GM18519 (cell line): ENCODE measurements around the gene HLF.

Experiments used
- ATAC-seq: cut with Tn5 transposase; IDR thresholded peaks from one replicate; pipeline ENCODE4 v1.9.1; 2021; ENCODE audit warnings: mild to moderate bottlenecking, moderate library complexity; ENCODE audit not compliant: unreplicated experiment, low FRiP score

The HLF gene

DNA sequence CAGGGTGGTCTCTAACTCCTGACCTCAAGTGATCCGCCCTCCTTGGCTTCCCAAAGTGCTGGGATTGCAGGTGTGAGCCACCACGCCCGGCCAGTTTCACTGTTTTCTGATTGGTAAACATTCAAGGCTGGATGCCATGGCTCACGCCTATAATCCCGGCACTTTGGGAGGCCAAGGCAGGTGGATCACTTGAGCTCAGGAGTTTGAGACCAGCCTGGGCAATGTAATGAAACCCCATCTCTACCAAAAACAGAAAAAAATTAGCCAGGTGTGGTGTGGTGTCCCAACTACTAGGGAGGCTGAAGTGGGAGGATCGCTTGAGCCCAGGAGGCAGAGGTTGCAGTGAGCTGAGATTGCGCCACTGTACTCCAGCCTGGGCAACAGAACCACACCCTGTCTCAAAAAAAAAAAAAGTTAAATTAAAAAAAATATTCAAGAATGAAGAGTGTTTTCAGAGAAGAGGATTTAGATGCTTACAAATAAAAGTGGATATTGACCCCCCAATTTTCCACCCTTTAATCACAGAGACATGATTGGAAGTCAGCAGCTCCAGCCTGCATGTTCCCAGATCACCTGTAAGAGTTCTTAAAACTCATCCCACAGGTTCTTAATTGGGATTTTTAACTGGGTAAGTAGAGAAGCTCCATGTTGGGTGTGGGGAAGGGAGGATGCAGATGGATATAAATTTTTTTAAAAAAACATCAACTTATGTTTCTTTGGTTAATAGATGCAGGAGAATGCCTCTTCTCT is 23.8 kb downstream of the HLF start:
- no peak for ATAC-seq

DNA sequence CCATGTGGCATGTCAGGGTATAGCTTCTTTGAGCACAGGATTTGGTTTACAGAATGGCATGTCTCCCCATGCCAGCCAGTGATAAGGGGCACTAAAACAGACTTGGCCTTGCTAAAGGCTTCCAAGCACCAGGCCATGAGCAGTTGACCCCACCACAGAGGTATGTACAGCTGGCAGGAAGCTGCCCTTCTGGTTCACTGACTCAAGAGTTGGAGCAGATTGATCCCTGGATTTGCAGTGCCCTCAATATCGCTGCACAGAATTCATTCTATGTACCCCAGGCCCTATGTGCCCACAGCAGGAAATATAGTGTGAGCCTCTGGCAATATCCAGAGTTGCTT is 24.3 kb downstream of the HLF start:
- no peak for ATAC-seq

DNA sequence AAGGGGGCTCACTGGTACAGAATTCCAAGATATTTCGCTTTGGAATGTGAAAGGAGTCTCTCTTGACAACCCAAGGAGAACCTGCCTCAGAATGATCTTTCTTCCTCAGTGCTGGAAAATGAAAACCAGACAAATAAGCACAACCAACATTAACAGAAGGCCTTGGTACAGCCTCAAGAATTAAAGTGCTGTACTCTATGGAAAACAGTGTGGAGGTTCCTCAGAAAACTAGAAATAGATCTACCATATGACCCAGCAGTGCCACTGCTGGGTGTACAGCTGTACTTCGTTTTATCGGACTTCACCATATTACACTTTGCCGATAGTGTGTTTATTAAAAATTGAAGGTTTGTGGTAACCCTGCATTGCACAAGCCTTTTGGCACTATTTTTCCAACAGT is 25.2 kb downstream of the HLF start:
- ATAC-seq: no peak

DNA sequence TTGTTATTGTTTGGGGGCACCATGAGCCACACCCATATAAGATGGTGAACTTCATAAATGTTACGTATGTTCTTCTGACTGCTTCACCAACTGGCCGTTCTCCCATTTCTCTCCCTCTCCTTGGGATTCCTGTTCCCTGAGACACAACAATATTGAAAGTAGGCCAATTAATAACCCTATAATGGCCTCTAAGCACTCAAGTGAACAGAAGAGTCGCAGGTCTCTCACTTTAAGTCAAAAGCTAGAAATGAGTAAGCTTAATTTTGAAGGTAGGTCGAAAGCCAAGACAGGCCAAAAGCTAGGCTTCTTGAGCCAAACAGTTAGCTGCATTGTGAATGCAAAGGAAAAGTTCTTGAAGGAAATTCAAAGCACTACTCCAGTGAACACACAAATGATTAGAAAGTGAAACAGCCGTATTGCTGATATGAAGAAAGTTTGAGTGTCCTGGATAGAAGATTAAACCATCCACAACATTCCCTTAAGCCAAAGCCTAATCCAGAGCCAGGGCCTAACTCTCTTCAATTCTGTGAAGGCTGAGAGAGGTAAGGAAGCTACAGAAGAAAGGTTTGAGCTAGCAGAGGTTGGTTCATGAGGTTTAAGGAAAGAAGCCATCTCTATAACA is 25.8 kb downstream of the HLF start:
- ATAC-seq: no peak

DNA sequence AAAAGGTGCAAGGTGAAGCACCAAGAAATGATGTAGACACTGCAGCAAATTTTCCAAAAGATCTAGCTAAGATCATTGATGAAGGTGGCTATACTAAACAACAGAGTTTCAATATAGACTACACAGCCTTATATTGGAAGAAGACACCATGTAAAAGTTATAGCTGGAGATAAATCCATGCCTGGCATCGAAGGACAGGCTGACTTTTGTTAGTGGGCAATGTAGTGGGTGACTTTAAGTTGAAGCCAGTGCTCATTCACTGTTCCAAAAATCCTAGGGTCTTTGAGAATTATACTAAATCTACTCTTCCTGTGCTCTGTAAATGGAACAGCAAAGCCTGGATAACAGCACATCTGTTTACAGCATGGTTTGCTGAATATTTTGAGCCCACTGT is 26.4 kb downstream of the HLF start:
- no peak for ATAC-seq

DNA sequence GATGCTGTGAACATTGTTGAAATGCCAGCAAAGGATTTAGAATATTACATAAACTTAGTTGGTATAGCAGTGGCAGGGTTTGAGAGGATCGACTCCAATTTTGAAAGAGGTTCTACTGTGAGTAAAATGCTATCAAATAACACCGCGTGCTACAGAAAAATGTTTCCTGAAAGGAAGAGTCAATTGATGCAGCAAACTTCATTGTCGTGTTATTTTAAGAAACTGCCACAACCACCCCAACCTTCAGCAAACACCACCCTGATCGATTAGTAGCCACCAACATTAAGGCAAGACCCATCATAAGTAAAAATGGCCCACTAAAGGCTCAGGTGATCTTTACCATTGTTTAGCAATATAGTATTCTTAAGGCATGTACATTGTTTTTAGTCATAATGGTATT is 27.3 kb downstream of the HLF start:
- ATAC-seq: no peak

DNA sequence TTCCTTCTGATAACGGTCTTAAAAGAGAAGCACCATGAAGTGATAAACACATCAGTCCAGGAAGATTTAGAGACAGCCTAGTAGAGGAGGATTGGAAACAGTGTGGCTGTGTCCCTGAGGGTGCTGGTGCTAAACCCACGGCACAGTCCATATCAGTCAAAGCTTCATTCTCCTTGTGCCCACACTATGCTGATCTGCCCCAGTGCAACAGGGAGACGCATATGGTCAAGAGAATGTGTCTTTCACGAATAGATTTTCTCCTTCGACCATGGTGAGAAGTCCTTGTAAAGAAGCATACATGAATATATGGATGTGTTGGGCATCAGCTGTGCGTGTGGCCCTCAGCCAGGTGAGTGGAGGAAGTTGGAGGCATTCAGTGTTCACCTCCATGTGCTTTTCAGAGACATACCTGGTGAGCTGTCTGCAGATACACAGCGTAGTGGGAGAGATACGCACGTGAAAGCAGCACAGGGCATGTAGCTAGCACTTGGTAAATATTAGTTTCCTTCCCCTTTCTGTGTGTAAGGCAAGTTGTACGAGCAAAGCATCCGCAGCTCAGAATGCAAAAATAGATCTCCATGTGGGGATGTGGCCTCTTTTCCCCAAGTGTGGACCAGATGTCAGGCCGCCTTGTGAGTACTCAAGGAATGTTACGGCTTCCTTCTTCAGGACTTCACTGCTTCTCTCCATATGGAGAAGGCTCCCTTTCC is 29.4 kb downstream of the HLF start:
- no peak for ATAC-seq

DNA sequence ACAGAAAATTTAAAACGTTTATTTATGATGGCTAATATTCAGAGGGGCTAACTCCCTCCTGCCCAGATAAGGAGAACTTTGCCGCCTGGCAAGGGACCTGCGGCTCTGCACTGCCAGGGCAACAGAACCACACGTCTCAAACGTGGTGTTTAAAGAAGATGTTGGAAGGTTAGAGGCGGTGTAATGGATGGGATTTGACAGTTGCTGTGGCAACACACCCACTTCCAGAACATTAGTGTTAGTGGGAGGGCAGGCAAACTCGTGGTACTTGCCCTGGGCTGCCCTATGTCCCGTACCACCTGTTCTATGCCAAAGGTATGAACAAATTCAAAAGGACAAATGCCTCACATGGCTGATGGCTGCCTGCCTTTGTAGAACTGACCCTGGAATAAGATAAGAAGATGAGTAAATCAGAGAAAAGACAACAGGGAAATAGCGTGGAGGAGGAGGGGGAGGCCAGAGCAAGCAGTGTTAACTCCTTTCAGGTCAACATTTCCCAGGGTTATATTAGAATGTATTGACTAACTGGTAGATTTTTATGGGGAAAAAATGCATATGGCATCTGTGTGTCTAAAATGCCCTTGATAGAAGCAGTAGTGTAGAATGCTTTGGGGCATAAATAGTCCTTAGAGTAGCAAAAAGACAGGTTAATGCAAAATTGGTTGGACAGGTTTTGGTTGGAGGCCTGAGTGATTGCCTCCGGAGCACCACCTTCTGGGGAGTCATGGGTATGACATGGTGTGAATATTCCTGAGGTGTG is 30.8 kb downstream of the HLF start:
- peak; percentile 79 for ATAC-seq

DNA sequence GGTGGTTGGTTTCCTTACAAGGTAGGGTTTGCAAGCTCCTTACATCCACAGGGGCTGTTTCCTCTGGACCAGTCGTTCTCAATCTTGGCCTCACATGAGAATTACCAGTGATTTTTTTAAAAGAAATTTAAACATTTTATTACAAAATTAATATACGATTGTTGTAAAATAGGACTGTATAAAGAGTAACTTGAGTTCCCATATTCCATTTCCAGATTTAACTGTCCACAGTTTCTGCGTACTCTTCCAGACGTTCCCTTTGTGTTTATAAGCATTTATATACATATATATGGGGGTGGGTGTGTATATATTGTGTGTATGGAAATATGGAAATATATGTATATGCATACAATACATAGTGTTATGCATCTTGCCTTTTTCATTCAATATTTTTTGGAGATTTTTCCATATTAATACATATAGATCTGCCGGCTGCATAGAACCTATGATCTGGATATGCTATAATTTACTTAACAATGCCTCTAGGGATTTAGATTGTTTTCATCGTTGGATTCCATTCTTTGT is 31.5 kb downstream of the HLF start:
- no peak for ATAC-seq

DNA sequence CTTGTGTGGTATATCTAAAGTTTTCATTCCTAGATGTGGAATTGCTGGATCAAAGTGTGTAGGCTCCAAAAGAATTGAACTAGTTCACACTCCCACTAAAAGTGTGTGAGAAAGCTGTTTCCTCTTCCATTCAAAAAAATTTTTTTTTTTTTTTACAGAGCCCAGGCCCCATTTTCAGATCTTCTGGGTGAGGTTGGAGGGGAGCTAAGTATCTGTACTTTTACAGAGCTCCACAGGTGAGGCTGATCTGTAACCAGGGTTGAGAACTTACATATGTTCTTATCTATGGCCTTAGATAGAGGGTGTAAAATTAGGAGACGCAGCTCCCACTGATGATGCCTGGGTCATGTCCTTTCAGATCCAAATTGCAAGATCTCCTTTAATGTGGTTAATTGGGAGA is 31.9 kb downstream of the HLF start:
- no peak for ATAC-seq

DNA sequence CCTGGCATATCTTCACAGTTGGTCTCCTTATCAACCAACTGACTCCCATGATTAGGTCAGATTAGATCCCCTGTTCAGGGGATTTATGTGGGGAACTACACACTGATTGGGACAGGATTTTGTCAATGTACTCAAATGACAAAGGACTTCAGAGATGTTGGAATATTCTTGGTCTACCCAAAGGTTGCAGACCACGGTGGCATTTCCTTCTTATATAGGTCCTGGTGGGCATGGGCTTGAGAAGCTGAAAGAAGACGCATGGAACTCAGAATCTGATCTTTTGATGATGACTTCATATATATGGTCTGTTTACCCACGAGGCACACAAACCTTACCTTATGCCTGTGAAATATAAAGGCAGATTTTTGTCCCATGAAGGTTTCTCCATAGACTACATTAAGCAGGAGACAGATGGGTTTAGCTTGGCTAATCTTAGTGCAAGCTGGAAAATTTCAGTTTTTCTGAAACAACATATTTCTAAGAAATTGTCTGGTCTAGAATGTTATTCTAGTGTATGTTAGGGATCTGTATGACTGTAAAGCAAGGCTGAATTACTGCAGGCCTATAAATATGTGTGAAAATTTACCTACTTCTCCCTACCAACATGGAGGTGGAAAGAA is 33.5 kb downstream of the HLF start:
- no peak for ATAC-seq

DNA sequence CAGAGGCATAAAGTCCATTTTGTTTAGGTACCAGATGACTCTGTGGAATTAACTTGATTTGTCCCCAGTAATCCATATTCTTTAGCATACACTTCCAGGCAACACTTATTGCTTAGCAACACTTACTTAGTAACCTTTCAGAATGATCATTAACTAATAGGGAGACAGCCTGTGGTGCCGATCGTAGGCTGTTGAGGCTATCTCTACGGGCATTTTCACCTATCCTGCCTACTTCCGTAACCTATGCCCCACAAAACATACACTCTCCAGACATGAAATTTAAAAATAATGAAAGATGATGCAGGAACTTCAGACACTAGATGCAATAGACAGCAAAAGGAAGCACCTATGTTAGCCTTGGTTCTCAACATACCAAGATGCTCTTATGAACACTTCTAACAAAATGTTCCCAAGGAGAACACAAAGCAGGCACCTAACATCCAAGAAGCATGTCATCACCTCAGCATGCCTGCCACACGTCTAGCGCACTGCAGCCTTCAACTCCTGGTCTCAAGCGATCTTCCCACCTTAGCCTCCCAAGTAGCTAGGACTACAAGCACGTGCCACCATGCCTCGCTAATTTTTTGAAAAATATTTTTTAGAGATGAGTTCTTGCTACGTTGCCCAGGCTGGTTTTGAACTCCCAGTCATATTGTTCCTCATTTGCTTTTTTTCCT is 34.5 kb downstream of the HLF start:
- ATAC-seq: no peak

DNA sequence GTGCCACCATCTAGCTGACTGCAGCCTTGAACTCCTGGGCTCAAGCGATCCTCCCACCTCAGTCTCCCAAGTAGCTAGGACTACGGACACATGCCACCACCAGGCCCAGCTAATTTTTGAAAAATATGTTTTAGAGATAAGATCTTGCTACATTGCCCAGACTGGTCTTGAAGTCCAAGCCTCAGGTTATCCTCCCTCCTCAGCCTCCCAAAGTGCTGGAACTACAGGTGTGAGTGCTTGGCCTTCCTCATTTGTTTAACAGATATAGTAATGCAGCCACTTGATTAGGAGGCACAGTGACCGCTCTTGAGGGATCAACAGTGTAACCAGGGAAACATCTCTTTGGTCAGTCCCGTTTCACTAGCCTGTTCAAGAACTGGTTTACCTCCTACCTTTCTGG is 35.1 kb downstream of the HLF start:
- no peak for ATAC-seq

DNA sequence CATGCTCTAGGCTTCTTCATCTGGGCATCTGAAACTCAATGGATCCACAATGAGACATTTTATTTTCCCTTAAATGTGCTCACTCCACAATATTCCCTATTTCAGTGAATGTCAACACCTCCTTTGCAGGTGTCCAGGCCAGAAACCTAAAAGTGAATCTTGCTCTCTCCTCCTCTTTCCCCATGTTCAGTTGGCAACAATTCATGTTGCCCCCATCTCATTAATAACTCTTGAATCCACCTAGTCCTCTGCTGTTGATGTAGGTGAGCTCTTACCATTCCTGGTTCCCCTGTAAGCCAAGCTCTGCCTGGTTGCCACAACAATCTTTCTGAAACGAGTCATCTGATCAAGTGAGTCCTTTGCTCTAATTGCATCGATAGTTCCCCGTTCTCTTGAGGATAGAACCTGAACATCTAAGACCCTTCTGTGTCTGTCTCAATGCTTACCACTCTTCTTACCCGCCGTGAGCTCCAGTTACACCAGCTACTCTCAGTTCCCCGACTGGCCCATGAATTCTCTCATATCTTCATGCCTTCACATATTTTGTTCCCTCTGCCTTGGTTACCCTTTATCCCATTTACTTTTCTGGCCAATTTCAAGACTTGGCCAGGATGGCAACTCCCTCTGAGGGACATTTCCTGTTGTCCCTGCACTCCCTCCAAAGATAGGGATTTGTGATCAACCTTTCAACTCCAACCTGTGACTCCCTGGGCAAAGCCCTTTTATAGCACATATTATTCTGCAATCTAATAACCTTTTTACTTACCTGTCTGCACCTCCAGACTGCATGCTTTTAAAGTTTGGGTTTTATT is 35.9 kb downstream of the HLF start:
- ATAC-seq: no peak

DNA sequence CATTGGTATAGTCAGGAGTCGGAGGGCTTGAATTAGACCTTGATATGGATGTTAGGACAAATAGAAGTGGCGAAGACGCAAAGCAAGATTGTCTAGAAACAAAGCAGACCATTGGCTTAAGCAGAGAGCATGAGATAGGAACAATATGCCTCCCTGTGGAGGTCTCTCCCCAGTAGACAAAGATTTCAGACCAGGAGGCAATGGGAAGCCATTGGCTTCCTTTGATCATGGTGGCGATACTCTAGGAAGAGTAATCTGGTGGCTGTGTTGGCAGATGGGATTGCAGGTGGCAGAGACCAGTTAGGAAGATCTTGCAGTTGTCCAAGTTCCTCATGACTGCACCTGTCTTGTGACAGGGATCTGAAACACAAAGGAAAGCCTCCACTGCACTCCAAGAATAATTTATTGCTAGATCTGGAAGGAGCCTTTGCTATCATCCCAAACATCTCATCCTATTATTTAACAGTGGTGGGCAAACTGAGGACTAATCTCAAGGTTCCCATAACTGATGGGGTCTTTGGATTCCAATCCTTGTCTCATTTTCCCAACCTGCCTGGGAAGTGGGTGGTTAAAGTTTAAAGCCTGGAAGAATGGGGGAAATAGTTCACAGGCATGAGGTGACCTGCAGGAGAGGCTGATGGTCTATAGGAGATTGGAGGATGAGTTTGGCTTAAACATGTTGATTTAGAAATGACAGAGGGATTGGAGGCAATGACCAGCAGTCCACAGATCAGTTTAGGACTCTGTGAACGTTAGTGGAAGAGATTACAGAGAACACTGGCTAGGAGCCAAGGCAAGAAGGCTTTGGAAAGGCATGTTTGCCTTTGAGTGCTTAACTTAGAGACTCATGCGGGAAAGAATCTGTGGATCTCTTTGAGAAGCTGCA is 37.0 kb downstream of the HLF start:
- no peak for ATAC-seq

DNA sequence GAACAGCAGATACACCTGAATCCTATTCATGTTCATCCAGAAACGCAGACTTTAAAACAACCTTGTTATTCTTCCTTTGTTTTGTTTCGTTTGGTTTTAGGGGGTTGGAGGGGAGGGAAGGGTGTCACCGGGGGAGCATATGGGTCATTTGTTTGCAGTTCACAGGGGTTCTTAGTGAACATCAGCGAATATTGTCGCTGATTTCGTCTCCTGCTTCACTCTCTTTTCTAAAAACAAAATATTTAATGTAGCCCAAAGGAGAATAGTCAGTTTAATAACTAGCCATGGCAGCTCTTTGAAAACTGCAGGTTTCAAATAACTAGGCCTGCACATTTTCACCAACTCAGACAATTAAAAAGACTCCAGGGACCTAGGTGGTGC is 37.6 kb downstream of the HLF start:
- ATAC-seq: no peak

DNA sequence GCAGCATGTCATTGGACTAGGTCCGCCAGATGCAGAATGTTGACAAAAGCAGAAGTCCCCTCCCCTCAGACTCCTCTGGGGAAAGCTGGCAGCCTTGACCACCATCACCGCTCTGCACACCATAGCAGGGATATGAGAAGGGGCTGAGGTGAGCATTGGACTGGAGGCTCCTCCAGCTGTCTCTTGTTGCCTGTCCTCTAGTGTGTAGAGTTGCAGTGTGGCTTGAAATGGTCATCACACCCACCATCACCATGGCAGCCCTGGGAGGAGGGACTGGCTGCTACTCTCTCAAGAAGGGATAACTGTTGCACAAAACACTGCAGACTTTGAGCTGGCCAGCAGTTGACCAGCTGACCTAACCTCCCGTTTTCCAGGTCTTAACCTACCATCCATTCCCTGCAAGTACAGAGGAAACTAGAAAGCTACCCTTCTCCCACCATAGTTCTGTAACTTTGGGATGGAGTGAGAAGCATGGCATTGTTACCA is 38.3 kb downstream of the HLF start:
- ATAC-seq: no peak

DNA sequence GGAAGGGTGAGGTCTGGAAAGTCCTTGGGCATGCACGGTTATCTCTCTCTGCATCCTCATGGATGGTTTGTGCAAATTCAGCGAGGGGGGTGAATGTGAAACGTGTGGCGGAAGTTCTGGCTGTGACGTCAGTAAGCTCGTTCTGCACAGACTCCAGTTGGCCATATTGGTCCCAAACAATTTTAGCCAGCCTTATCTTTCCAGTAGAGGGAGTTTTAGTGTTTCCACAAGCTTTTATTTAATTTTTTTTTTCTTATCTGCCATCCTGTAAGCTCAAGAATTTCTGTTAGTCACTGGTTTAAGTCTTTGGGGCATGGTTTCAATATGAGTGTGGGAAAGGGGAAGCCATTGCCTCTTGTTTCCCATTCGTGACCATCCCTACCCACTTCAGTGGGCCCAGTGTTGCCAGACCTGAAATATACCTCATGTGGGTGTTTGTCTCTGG is 39.0 kb downstream of the HLF start:
- no peak for ATAC-seq
